Measurements from ENCODE around the gene SLC5A4.

SLC5A4 gene

GRCh38 chr22:32258791-32259190, 3.6 kb upstream of the SLC5A4 start:
- no peak for TF ChIP-seq CTCF (IDR thresholded peaks at IDR 0.05; ENCODE audit: low read depth, low read length)
- Histone ChIP-seq H3K27me3 (ENCODE audit: insufficient read depth, low read depth, severe bottlenecking) (peaks cover 17% of the 10 kb centered on the region), H3K4me3 (ENCODE audit: low read depth, low read length) (no peak overlapping the region), H3K9me3 (ENCODE audit: severe bottlenecking) (peaks cover 3% of the 10 kb centered on the region), H3K27ac (no peak overlapping the region), H3K36me3 (no peaks in the 10 kb centered on the region)
- DNase-seq: no peak

DNA sequence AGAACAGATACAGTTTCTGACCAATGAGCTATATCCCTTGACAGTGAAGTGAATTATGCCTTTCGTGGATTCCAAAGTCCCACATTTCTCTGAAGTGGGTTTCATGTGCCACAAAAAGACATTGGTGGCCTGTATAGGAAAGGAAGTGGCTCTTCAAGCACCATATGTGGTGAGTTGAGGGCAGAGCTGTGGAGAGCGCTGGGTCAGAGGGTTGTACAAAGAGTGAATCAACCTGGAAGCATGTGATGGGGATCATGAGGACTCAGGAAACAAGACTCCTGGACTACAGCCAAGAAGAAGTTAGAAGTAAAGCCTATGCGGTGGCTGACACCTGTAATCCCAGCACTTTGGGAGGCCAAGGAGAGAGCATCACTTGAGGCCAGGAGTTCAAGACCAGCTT, 579 bp upstream of the SLC5A4 start:
- DNase-seq: no peak
- no peak overlapping the region for H3K27ac ChIP-seq

GRCh38 chr22:32249231-32249630, 5.9 kb downstream of the SLC5A4 start:
- Histone ChIP-seq H3K27me3 (ENCODE audit: insufficient read depth, low read depth, severe bottlenecking) (peaks cover 3% of the 10 kb centered on the region), H3K36me3 (no peaks in the 10 kb centered on the region), H3K9me3 (ENCODE audit: severe bottlenecking) (no peaks in the 10 kb centered on the region), H3K27ac (no peak overlapping the region), H3K4me3 (ENCODE audit: low read depth, low read length) (no peak overlapping the region)
- no peak for TF ChIP-seq CTCF (IDR thresholded peaks at IDR 0.05; ENCODE audit: low read depth, low read length)
- no peak for DNase-seq

More for the DNA sequence above, 579 bp upstream of the SLC5A4 start:
- Histone ChIP-seq H3K9me3 (ENCODE audit: severe bottlenecking) (no peaks in the 10 kb centered on the region), H3K27me3 (ENCODE audit: insufficient read depth, low read depth, severe bottlenecking) (peaks cover 13% of the 10 kb centered on the region), H3K36me3 (no peaks in the 10 kb centered on the region), H3K4me3 (ENCODE audit: low read depth, low read length) (no peak overlapping the region)
- TF ChIP-seq CTCF (IDR thresholded peaks at IDR 0.05; ENCODE audit: low read depth, low read length): no peak

DNA sequence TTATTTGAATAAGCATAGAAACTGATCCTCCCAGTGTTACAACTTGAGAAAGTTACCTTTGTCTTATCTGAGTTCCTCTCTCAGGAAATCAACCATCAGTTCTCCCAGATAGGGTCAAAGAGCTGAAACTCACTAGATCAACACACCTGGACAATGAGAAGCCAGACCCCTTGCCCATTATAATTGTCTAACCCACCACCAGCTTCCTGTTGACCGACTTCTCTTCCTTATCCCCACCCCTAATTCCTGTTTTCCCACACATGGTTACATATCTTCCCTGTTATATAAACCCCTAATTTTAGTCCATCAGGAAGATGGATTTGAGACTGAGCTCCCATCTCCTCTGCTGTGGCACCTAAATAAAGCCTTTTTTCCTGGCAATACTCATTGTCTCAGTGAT, 6.9 kb downstream of the SLC5A4 start:
- Histone ChIP-seq H3K4me3 (ENCODE audit: low read depth, low read length) (no peak overlapping the region), H3K27ac (no peak overlapping the region), H3K9me3 (ENCODE audit: severe bottlenecking) (no peaks in the 10 kb centered on the region), H3K36me3 (no peaks in the 10 kb centered on the region), H3K27me3 (ENCODE audit: insufficient read depth, low read depth, severe bottlenecking) (no peaks in the 10 kb centered on the region)
- no peak for TF ChIP-seq CTCF (IDR thresholded peaks at IDR 0.05; ENCODE audit: low read depth, low read length)
- DNase-seq: no peak

DNA sequence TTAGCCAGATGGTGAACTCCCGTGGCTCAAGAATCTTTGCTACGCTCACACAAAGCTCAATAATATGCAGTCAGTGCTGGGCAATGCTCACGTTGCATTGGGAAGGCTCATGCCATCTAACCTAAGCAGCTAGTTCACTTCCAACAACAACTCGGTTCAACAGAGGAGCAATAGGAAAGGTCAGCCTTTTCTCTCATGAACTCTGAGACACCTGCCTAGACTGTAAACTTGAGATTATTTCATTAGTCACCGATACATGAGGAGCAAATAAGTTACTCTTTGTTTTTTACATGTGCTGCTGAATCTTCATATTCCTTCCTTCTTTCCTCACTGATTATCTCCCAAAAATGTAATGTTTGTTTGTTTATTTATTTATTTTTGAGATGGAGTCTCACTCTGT, 9.0 kb downstream of the SLC5A4 start:
- Histone ChIP-seq H3K27me3 (ENCODE audit: insufficient read depth, low read depth, severe bottlenecking) (no peaks in the 10 kb centered on the region), H3K4me3 (ENCODE audit: low read depth, low read length) (no peak overlapping the region), H3K9me3 (ENCODE audit: severe bottlenecking) (no peaks in the 10 kb centered on the region), H3K27ac (no peak overlapping the region), H3K36me3 (no peaks in the 10 kb centered on the region)
- no peak for TF ChIP-seq CTCF (IDR thresholded peaks at IDR 0.05; ENCODE audit: low read depth, low read length)
- no peak for DNase-seq

GRCh38 chr22:32245042-32245441, 10.1 kb downstream of the SLC5A4 start:
- DNase-seq: no peak
- H3K9me3 ChIP-seq (ENCODE audit: severe bottlenecking): no peaks in the 10 kb centered on the region
- H3K36me3 ChIP-seq: no peaks in the 10 kb centered on the region
- H3K27ac ChIP-seq: no peak overlapping the region
- H3K4me3 ChIP-seq (ENCODE audit: low read depth, low read length): no peak overlapping the region
- H3K27me3 ChIP-seq (ENCODE audit: insufficient read depth, low read depth, severe bottlenecking): no peaks in the 10 kb centered on the region
- TF ChIP-seq CTCF (IDR thresholded peaks at IDR 0.05; ENCODE audit: low read depth, low read length): no peak
